SK-N-SH (cell line): ENCODE data around the gene MMD2. TPM values are rescaled to one million over a fixed set of nuclear protein-coding genes. Genes with fewer than 3 reads are reported as not detected.

ENCODE experiments used
- CTCF ChIA-PET: fragments of 300-600, 350-600 bp; formaldehyde crosslinking; extraction: SDS; loops from one replicate; lab custom pipeline; 2021; lab: Yijun Ruan, JAX
- POLR2A ChIA-PET: fragments of 350-600 bp; sonication (Branson Sonifier 250); formaldehyde crosslinking; extraction: SDS; loops from one replicate; lab custom pipeline; 2020; ENCODE audit warnings: antibody characterized with exemption, inconsistent platforms; lab: Yijun Ruan, JAX
- DNase-seq: peaks from one replicate; pipeline ENCODE4 v3.0.0; 2012
- H2AFZ ChIP-seq: fragments of 200-600 bp; sonication (generic); 2 replicates; pipeline ENCODE4 v1.8.1; 2016; ENCODE audit warnings: antibody characterized with exemption, mild to moderate bottlenecking, low read depth
- H3F3A ChIP-seq: fragments of 200-600 bp; sonication (generic); replicated peaks from 2 replicates; pipeline ENCODE3; 2016; ENCODE audit warnings: antibody characterized with exemption, mild to moderate bottlenecking; ENCODE audit not compliant: insufficient read depth
- H3K27ac ChIP-seq, 2 experiments: fragments of 200-500 bp in 1 of 2; fragments of 200-600 bp in 1 of 2; sonication (Bioruptor generic) in 1 of 2; sonication (generic), shearing (Covaris generic) in 1 of 2; 2 replicates each; pipeline versions ENCODE4 v1.5.1 to v1.6.1; 2014 to 2016; ENCODE audit warnings: low read depth in 2 of 2, inconsistent platforms in 1 of 2, low read length in 1 of 2, mild to moderate bottlenecking in 1 of 2, mixed read lengths in 1 of 2
- H3K27me3 ChIP-seq: fragments of 200-600 bp; sonication (generic), shearing (Covaris generic); 2 replicates; pipeline ENCODE4 v1.6.1; 2016; ENCODE audit warnings: mixed run types; ENCODE audit not compliant: insufficient read depth
- H3K36me3 ChIP-seq, 2 experiments: fragments of 200-500 bp in 1 of 2; fragments of 200-600 bp in 1 of 2; sonication (Bioruptor generic) in 1 of 2; sonication (generic) in 1 of 2; replicated peaks in 1 of 2; 2 replicates each; pipeline versions ENCODE3 to v1.5.1; 2014 to 2016; ENCODE audit warnings: low read length in 1 of 2, mild to moderate bottlenecking in 1 of 2; ENCODE audit not compliant: insufficient read depth in 2 of 2, control insufficient read depth in 1 of 2
- H3K4me1 ChIP-seq, 2 experiments: fragments of 200-500 bp in 1 of 2; fragments of 200-600 bp in 1 of 2; sonication (Bioruptor generic) in 1 of 2; sonication (generic), shearing (Covaris generic) in 1 of 2; 2 replicates each; pipeline versions ENCODE4 v1.5.1 to v1.6.1; 2014 to 2016; ENCODE audit warnings: low read depth in 1 of 2, low read length in 1 of 2, mixed run types in 1 of 2; ENCODE audit not compliant: insufficient read depth in 2 of 2, control insufficient read depth in 1 of 2
- H3K4me2 ChIP-seq: fragments of 200-600 bp; sonication (generic), shearing (Covaris generic); 2 replicates; pipeline ENCODE4 v1.6.1; 2017; ENCODE audit warnings: mixed run types
- H3K4me3 ChIP-seq, 2 experiments: fragments of 200-500 bp in 1 of 2; fragments of 200-600 bp in 1 of 2; sonication (Bioruptor generic) in 1 of 2; sonication (generic), shearing (Covaris generic) in 1 of 2; 2 replicates each; pipeline versions ENCODE4 v1.5.1 to v1.8.1; 2014 to 2016; ENCODE audit warnings: low read depth in 2 of 2, inconsistent platforms in 1 of 2, low read length in 1 of 2, mild to moderate bottlenecking in 1 of 2, mixed read lengths in 1 of 2, moderate library complexity in 1 of 2
- H3K79me2 ChIP-seq: fragments of 200-600 bp; sonication (generic); 2 replicates; pipeline ENCODE4 v1.8.1; 2017; ENCODE audit warnings: mild to moderate bottlenecking; ENCODE audit not compliant: insufficient read depth
- H3K9ac ChIP-seq: fragments of 200-600 bp; sonication (generic); 2 replicates; pipeline ENCODE4 v1.6.1; 2017; ENCODE audit warnings: mixed run types
- H3K9me2 ChIP-seq: fragments of 200-600 bp; sonication (generic); 2 replicates; pipeline ENCODE4 v1.6.1; 2017; ENCODE audit warnings: mixed run types
- H3K9me3 ChIP-seq: fragments of 200-600 bp; sonication (generic); 2 replicates; pipeline ENCODE4 v1.6.1; 2017; ENCODE audit warnings: mixed run types, mild to moderate bottlenecking, moderate library complexity
- H4K20me1 ChIP-seq: fragments of 200-600 bp; sonication (generic); 2 replicates; pipeline ENCODE4 v1.6.1; 2017; ENCODE audit warnings: mild to moderate bottlenecking, mixed run types; ENCODE audit not compliant: insufficient read depth
- EZH2phosphoT487 ChIP-seq: fragments of 200-600 bp; sonication (generic); IDR thresholded peaks from 2 replicates; pipeline ENCODE4 v1.6.1; 2017; ENCODE audit warnings: low read depth, mixed run types, mild to moderate bottlenecking, antibody characterized with exemption, moderate library complexity, borderline replicate concordance
- FOXJ3 ChIP-seq: sonication (generic); formaldehyde crosslinking; IDR thresholded peaks from 2 replicates; pipeline ENCODE4 v1.5.1; 2020; ENCODE audit warnings: mild to moderate bottlenecking, missing genetic modification reagents
- GATA2 ChIP-seq: sonication (generic); formaldehyde crosslinking; IDR thresholded peaks from 2 replicates; pipeline ENCODE4 v1.5.0; 2020; ENCODE audit warnings: mild to moderate bottlenecking, missing genetic modification reagents
- IRF3 ChIP-seq: fragments of 150-350 bp; IDR thresholded peaks from 2 replicates; pipeline ENCODE4 v1.6.1; 2016; ENCODE audit warnings: mild to moderate bottlenecking, low read depth, low read length
- JUND ChIP-seq: IDR thresholded peaks from 2 replicates; pipeline ENCODE4 v1.4.0; 2012
- MAX ChIP-seq: IDR thresholded peaks from 2 replicates; pipeline ENCODE4 v1.4.0; 2012; ENCODE audit warnings: low read depth
- NRF1 ChIP-seq: IDR thresholded peaks from 2 replicates; pipeline ENCODE4 v1.6.1; 2012; ENCODE audit warnings: low read depth, mild to moderate bottlenecking, low read length
- RCOR1 ChIP-seq: fragments of 150-350 bp; IDR thresholded peaks from 2 replicates; pipeline ENCODE4 v1.6.1; 2017; ENCODE audit warnings: antibody characterized with exemption, low read length
- RFX5 ChIP-seq: IDR thresholded peaks from 2 replicates; pipeline ENCODE4 v1.6.1; 2012; ENCODE audit warnings: mild to moderate bottlenecking, improper control_type of control experiment, low read length
- RXRA ChIP-seq: IDR thresholded peaks from 2 replicates; pipeline ENCODE4 v1.4.0; 2012; ENCODE audit warnings: low read depth, mild to moderate bottlenecking, borderline replicate concordance
- SIN3A ChIP-seq: IDR thresholded peaks from 2 replicates; pipeline ENCODE4 v1.6.1; 2012; ENCODE audit warnings: low read depth, mild to moderate bottlenecking, low read length, moderate library complexity, borderline replicate concordance
- SMC3 ChIP-seq: IDR thresholded peaks from 2 replicates; pipeline ENCODE4 v1.6.1; 2012; ENCODE audit warnings: low read depth, low read length, improper control_type of control experiment
- TAF1 ChIP-seq: IDR thresholded peaks from 2 replicates; pipeline ENCODE4 v1.6.1; 2012; ENCODE audit warnings: low read depth, mild to moderate bottlenecking, low read length, moderate library complexity, borderline replicate concordance
- TCF12 ChIP-seq: IDR thresholded peaks from 2 replicates; pipeline ENCODE4 v1.4.0; 2012
- WGBS: methylation state at CpG from one replicate; pipeline ENCODE4 v1.1.6; 2017; ENCODE audit warnings: low lambda C conversion rate; 5-methylcytosine and 5-hydroxymethylcytosine counted together
- polyA plus RNA-seq, 3 experiments: library from polyadenylated mRNA; depleted of rRNA; stranded (reverse); fragments of >200 nt; gene quantifications; 2 replicates each; pipeline ENCODE4 v1.2.3, GENCODE V29; 2012
- TF ChIP-seq, protein P1 (sequence below): fragments of 150-350 bp; IDR thresholded peaks from 2 replicates; pipeline ENCODE4 v1.6.1; 2017; ENCODE audit warnings: antibody characterized with exemption, low read length, low read depth, borderline replicate concordance
- TF ChIP-seq, protein P2 (sequence below): IDR thresholded peaks from 2 replicates; pipeline ENCODE4 v1.4.0; 2012; ENCODE audit warnings: low read depth, borderline replicate concordance
- TF ChIP-seq, protein P3 (sequence below): IDR thresholded peaks from 2 replicates; pipeline ENCODE4 v1.6.1; 2012; ENCODE audit warnings: mild to moderate bottlenecking, low read depth, low read length, moderate library complexity
- TF ChIP-seq, protein P4 (sequence below): IDR thresholded peaks from 2 replicates; pipeline ENCODE4 v1.4.0; 2012; ENCODE audit warnings: low read depth, borderline replicate concordance
- TF ChIP-seq, protein P5 (sequence below): fragments of 200-600 bp; sonication (generic); IDR thresholded peaks from 2 replicates; pipeline ENCODE4 v1.6.1; 2017; ENCODE audit warnings: antibody characterized with exemption, mild to moderate bottlenecking, moderate library complexity

MMD2 gene
- polyA plus RNA-seq, 1 of the 3 experiments (the other 2 are of a cell fraction), result not detected

- Histone ChIP-seq H3K27ac (peak overlapping the region; percentile 89 to 97), H3K4me2 (peak overlapping the region; percentile 93), H3K4me3 (peak overlapping the region; percentile 70 to 75), H2AFZ (peak overlapping the region; percentile 92), H4K20me1 (no peaks in the 10 kb centered on the region), H3K4me1 (peaks cover 5 to 32% of the 10 kb centered on the region in 2 experiments; a peak in 1 of 4 replicates), H3K79me2 (peaks cover 5% of the 10 kb centered on the region; the same call in 1 of the 2 replicates), H3K9me2 (no peaks in the 10 kb centered on the region), H3F3A (peaks cover 14% of the 10 kb centered on the region), H3K9ac (peak overlapping the region; percentile 69), H3K36me3 (peaks cover 0 to 3% of the 10 kb centered on the region in 2 experiments), H3K9me3 (no peaks in the 10 kb centered on the region), H3K27me3 (no peaks in the 10 kb centered on the region)
- 13% methylated on average over 34 of the region's 35 CpGs for WGBS
- CTCF ChIA-PET, result interaction anchor here (0.7 to 21.4 kb wide), 33 partner anchors 10 to 597 kb away, joined by 3 to 645 read pairs (median 9); partner anchors contain the start of genes AP5Z1 and PAPOLB
- DNase-seq, result peak; percentile 88
- POLR2A ChIA-PET, result interaction anchor here (0.6 to 2.5 kb wide), 15 partner anchors 9 to 295 kb away, joined by 3 to 30 read pairs (median 7); partner anchors contain the start of gene AP5Z1
- peak; percentile 53 for TF ChIP-seq MAX
- TF ChIP-seq, protein P1, sequence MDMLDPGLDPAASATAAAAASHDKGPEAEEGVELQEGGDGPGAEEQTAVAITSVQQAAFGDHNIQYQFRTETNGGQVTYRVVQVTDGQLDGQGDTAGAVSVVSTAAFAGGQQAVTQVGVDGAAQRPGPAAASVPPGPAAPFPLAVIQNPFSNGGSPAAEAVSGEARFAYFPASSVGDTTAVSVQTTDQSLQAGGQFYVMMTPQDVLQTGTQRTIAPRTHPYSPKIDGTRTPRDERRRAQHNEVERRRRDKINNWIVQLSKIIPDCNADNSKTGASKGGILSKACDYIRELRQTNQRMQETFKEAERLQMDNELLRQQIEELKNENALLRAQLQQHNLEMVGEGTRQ, result no peak
- TF ChIP-seq GATA2 (CRISPR knock-in tag), result peak; percentile 44
- TF ChIP-seq RCOR1, result peak; percentile 69; the same call in 1 of the 2 replicates
- TF ChIP-seq SIN3A, result peak; percentile 77; the same call in 1 of the 2 replicates
- TF ChIP-seq, protein P2, sequence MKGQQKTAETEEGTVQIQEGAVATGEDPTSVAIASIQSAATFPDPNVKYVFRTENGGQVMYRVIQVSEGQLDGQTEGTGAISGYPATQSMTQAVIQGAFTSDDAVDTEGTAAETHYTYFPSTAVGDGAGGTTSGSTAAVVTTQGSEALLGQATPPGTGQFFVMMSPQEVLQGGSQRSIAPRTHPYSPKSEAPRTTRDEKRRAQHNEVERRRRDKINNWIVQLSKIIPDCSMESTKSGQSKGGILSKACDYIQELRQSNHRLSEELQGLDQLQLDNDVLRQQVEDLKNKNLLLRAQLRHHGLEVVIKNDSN, result no peak
- TF ChIP-seq, protein P3, sequence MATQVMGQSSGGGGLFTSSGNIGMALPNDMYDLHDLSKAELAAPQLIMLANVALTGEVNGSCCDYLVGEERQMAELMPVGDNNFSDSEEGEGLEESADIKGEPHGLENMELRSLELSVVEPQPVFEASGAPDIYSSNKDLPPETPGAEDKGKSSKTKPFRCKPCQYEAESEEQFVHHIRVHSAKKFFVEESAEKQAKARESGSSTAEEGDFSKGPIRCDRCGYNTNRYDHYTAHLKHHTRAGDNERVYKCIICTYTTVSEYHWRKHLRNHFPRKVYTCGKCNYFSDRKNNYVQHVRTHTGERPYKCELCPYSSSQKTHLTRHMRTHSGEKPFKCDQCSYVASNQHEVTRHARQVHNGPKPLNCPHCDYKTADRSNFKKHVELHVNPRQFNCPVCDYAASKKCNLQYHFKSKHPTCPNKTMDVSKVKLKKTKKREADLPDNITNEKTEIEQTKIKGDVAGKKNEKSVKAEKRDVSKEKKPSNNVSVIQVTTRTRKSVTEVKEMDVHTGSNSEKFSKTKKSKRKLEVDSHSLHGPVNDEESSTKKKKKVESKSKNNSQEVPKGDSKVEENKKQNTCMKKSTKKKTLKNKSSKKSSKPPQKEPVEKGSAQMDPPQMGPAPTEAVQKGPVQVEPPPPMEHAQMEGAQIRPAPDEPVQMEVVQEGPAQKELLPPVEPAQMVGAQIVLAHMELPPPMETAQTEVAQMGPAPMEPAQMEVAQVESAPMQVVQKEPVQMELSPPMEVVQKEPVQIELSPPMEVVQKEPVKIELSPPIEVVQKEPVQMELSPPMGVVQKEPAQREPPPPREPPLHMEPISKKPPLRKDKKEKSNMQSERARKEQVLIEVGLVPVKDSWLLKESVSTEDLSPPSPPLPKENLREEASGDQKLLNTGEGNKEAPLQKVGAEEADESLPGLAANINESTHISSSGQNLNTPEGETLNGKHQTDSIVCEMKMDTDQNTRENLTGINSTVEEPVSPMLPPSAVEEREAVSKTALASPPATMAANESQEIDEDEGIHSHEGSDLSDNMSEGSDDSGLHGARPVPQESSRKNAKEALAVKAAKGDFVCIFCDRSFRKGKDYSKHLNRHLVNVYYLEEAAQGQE, result no peak
- TF ChIP-seq IRF3, result no peak
- no peak for TF ChIP-seq NRF1
- TF ChIP-seq TCF12, result peak; percentile 70
- peak; percentile 23; the same call in 1 of the 2 replicates for TF ChIP-seq TAF1
- no peak for TF ChIP-seq JUND
- TF ChIP-seq EZH2phosphoT487, result no peak
- TF ChIP-seq RFX5, result no peak
- TF ChIP-seq, protein P4, sequence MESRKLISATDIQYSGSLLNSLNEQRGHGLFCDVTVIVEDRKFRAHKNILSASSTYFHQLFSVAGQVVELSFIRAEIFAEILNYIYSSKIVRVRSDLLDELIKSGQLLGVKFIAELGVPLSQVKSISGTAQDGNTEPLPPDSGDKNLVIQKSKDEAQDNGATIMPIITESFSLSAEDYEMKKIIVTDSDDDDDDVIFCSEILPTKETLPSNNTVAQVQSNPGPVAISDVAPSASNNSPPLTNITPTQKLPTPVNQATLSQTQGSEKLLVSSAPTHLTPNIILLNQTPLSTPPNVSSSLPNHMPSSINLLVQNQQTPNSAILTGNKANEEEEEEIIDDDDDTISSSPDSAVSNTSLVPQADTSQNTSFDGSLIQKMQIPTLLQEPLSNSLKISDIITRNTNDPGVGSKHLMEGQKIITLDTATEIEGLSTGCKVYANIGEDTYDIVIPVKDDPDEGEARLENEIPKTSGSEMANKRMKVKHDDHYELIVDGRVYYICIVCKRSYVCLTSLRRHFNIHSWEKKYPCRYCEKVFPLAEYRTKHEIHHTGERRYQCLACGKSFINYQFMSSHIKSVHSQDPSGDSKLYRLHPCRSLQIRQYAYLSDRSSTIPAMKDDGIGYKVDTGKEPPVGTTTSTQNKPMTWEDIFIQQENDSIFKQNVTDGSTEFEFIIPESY, result no peak
- TF ChIP-seq SMC3, result 0 out of 2 replicates have a peak, but pooled peaks have one; percentile 4
- no peak for TF ChIP-seq RXRA
- TF ChIP-seq FOXJ3 (CRISPR knock-in tag), result no peak; the same call in 1 of the 2 replicates
- TF ChIP-seq, protein P5, sequence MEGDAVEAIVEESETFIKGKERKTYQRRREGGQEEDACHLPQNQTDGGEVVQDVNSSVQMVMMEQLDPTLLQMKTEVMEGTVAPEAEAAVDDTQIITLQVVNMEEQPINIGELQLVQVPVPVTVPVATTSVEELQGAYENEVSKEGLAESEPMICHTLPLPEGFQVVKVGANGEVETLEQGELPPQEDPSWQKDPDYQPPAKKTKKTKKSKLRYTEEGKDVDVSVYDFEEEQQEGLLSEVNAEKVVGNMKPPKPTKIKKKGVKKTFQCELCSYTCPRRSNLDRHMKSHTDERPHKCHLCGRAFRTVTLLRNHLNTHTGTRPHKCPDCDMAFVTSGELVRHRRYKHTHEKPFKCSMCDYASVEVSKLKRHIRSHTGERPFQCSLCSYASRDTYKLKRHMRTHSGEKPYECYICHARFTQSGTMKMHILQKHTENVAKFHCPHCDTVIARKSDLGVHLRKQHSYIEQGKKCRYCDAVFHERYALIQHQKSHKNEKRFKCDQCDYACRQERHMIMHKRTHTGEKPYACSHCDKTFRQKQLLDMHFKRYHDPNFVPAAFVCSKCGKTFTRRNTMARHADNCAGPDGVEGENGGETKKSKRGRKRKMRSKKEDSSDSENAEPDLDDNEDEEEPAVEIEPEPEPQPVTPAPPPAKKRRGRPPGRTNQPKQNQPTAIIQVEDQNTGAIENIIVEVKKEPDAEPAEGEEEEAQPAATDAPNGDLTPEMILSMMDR, result no peak
Measured at GRCh38 chr7:4882169-4883032, 76.6 kb downstream of the MMD2 start.
